Activated CD8-positive, alpha-beta memory T cell treated with anti-CD3 and anti-CD28 coated beads for 1 hour (primary cell): ENCODE results near the gene ZMYM4.
"Not testable (repeated sequence)": the region's sequence is repeated elsewhere in the genome, so short reads cannot be mapped to it uniquely, and the experiment has no call there.

Source experiments
- DNase-seq, 2 donors: peaks; one replicate each; pipeline ENCODE4 v3.0.0-alpha.2; 2020; ENCODE audit warnings: low read depth in 1 of 2; ENCODE audit errors: extremely low read depth in 1 of 2

Gene ZMYM4

DNA sequence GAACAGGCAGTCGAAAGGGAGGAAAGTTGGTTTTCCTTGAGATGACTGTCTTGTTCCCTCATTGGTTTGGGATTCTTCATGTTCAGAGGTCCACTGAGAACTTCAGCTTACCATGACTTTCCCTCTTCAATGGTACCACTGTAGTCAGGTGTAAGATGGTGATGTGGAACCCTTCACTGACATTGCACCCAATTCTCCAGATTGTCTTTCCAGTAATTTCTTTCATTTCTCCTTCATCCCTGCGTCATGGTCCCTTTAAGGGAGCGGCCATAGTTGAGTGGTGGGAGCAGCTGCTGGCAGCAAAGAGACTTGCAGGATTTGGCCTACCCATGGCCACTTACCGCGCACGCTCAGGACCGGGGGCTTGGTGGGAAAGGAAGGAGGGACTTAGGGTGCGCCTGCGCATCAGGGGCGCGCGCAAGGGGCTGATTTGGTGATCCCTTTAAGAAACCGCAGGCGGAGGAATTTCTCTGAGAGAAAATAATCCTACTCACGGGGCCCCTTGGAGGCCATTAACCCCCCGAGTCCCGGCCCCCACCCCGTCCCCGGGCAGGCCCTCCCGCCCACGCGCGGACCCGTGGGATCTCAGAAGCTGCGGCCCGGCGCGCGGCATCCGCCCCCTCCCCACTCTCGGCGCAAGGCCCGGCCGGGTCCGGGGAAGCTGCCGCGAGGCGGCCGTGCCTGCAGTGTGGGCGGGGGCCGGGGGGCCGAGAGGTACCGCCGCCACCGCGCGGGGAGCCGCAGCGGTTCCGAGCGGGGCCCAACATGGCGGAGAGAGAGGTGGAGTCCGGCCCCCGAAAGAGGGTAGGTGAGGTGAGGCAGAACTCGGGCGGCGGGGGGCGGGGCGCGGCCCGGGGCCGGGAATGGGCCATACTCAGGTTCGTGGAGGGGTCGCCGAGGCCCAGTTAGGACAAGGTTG is at the start of gene ZMYM4:
Gene ZMYM4, plus strand, starts transcription at position 428 of the 919 bp plus-strand sequence. Its CDS starts 338 bp downstream, at position 766.
- DNase-seq: peak; percentile 79 to 81

DNA sequence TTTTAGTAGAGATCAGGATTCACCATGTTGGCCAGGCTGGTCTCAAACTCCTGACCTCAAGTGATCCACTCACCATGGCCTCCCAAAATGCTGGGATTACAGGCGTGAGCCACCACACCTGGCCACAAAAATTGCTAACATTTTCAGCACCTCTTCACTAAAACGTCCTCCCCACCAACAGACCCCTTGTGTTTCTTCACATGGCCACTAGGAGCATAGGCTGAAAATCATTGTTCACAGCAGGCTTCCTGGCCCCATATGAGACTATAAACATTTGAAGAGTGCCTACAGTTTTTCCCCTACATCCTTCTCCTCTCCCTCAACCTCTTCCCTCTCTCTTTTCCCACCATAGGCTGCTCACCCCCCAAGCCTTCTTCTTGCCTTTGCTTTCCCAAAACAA is 47.5 kb upstream of the ZMYM4 start:
- no peak for DNase-seq

DNA sequence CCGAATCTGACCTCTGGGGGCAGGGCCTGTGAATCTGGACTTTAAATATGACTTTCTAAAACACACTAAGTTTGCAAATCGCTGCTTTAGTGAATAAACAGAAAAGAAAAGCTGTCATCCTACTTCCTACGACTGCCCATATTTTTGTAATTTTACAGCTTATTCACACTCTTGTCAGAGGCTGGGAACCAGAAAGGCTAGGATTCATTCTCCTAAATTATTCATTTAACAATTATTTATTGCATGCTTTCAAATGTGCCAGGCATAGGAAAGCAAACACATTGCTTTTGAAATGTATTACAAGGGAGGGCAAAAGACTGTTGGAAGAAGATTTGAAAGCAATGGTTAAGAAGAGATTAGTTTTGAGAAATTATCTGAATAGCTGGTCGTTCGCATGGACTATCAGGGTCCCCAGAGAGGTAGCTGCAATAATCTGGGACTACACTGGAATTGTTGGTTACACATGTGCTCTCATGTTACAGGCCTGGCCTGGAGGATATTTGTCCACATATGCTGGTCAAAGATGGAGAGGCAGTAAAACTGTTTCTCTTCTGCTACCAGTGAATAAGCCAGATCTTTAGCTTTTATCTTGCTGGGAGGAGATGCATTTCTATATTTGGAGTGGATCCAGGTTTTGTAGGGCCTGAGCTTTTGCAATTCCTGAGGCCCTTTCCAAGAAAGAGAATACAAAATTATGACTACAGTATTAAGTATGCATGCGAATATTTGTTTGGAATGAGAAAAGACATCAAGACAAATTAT is 46.0 kb upstream of the ZMYM4 start:
- DNase-seq: no peak

DNA sequence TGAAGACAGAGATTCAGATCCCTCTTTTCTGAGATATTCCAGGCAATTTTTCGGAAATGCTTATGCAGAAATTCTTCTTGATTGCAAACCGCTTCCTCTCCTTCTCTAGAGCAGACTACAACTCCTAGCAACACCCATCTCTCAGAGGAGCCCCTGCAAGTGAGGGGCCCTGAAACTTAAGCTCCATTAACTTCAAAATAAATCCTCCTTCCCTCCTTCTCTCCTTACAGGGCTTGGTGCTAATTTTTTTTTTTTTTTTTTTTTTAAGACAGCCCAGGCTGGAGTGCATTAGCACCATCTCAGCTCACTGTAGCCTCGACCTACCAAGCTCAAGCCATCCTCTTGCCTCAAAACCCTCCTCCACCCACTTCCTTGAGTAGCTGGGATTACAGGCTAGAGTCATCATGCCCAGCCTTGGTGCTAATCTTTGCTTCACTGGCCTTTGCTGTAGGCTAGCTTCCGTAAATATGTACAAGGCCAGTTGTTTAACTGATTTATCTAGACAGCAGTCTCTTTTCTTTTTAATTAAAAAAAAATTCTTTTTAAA is 45.4 kb upstream of the ZMYM4 start:
- no peak for DNase-seq

DNA sequence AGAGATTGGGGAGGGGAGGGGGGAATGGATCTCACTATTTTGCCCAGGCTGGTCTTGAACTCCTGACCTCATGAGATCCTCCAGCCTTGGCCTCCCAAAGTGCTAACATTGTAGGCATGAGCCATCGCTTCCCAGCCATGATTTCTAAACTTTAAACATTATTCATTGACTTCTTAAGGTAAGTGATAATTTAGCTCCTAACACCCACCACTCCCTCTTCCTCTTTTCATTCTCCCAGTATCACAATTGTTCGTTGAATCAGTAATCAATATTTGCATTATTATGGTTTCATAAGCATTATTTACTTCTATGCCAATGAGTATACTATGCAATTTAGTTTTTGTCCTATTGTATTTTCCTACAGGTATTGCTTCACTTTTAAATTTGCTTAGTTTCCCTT is 42.0 kb upstream of the ZMYM4 start:
- DNase-seq: no peak

- no peak for DNase-seq
Measured at GRCh38 chr1:35229587-35230360, 38.7 kb upstream of the ZMYM4 start.

DNA sequence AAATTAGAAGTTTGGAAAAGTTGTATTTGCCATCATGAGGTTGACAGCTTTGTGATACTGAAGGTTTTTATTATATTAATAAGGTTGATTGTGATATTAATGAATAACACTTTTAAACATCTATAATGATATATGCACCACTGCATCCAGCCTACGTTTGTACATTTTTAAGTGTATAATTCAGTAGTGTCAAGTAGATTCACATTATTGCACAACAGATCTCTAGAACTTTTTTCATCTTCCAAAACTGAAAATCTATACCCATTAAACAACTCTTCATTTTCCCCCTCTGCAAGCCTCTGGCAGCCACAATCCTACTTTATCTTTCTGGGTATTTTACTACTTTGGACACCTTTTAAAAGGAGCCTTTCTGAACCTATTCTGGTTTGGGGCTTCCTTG is 37.2 kb upstream of the ZMYM4 start:
- no peak for DNase-seq

GRCh38 chr1:35236772-35237171 is 31.7 kb upstream of the ZMYM4 start:
- not testable (repeated sequence) for DNase-seq

- DNase-seq: no peak
Measured at GRCh38 chr1:35243691-35244090, 24.8 kb upstream of the ZMYM4 start.

GRCh38 chr1:35247256-35247655 is 21.3 kb upstream of the ZMYM4 start:
- DNase-seq: no peak

GRCh38 chr1:35253941-35254340 is 14.6 kb upstream of the ZMYM4 start:
- no peak for DNase-seq

DNA sequence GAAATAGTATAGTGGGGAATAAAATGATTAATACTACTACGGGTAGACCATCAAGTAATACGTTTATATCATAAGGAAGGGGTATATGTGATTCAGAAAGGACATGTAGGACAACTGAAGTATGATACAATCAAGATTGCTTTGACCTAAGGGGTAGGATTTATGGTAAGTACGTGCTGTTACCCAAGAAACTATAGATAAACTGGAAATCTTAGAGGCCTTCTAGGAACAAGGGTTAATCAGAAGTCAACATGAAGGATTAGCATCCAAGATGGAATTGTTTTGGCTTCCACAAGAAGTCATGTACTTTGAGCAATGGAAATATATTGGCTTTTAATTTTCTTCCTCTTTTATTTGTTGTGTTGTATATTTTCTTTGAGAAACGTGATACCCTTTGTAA is 13.2 kb upstream of the ZMYM4 start:
- DNase-seq: no peak

GRCh38 chr1:35259561-35259960 is 8.9 kb upstream of the ZMYM4 start:
- no peak for DNase-seq

DNA sequence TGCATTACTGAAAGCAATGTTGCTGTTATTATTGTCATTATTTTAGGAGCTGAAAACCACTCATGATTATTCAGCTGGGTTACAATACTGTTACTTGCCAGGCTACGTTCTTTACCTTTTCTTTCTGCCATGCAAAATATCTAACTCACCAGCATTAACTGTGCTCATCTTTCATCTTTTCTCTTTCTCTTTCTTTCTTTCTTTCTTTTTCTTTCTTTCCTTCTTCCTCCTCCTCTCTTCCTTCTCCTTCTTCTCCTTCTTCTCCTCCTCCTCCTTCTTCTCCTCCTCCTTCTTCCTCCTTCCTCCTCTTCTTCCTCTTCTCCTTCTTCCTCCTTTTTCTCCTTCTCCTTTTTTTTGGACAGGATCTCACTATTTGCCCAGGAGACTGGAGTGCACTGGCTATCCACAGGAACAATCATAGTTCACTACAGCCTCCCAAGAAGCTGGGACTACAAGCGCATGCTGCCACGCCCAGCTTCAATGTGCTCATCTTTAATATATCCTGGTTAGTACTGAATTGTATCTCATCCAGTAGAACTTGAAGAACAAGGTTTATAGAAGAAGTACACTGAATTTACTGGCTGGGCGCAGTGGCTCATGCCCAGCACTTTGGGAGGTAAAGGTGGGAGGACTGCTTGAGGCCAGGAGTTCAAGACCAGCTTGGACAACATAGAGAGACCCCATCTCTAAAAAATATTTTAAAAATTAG is 6.9 kb upstream of the ZMYM4 start:
- no peak for DNase-seq

- DNase-seq: no peak
Measured at GRCh38 chr1:35264035-35264434, 4.5 kb upstream of the ZMYM4 start.

GRCh38 chr1:35264871-35265270 is 3.6 kb upstream of the ZMYM4 start:
- DNase-seq: no peak

GRCh38 chr1:35266306-35266705 is 2.2 kb upstream of the ZMYM4 start:
- no peak for DNase-seq

DNA sequence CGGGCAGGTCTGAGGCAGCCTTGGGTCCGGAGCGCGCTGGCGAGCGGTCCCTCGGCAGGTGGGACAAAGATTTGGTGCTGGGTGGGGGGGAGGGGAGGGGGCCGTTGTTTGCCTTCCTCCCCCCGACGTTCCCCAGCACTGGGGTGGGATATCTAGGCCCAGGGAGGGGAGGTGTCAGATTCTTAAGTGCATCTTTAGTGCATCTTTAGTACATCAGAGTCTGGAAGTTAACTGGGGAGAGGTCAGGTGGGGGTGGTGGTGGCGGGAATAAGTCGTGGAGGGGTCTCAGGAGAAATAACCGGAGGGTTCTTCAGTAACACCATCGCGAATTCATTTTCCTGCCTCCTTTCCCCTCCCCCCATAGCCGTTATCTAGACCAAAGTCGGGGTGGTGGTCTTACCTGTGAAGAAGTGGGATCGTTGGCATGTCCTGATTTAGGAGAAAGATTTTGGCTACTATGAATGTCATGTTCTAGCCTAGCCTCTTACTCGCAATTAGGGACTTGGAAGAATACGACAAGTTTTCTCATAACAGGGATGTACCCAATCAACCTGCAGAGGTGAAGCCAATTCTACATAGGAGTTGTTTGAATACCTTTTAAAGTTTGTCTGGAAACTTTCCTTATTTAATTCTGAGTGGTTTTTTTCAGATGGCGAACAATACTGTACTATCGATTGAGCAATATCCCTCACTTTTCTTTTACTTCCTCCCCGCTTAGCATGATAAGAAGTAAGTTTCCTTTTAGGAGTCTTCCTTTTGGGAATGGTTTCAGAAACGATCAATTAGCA is 886 bp downstream of the ZMYM4 start:
- DNase-seq: no peak

- no peak for DNase-seq
Measured at GRCh38 chr1:35269989-35270289, 1.4 kb downstream of the ZMYM4 start.

GRCh38 chr1:35270836-35271235 is 2.3 kb downstream of the ZMYM4 start:
- no peak for DNase-seq
